Measurements from ENCODE around the gene ADCY6.

DNA sequence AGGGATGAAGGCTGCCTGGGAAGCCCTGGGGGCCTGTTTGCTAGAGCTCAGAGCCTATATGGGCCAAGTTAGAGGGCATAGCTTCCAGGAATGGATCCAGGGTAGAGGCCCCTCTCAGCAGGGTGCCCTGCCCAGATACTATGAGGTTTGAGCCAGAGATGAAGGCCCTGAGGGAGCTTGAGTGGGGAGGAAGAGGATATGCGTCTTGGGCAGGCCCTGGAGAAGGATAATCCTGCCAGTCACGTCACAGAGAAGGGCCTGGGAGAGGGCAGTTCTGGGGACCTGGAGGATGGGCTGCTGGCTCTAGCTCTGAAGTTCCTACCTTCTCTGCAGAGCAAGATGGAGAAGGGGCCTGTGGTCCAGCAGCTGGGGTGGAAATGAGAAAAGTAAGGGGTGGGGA lies 23.5 kb upstream of the ADCY6 start:
- TF ChIP-seq, protein P1, sequence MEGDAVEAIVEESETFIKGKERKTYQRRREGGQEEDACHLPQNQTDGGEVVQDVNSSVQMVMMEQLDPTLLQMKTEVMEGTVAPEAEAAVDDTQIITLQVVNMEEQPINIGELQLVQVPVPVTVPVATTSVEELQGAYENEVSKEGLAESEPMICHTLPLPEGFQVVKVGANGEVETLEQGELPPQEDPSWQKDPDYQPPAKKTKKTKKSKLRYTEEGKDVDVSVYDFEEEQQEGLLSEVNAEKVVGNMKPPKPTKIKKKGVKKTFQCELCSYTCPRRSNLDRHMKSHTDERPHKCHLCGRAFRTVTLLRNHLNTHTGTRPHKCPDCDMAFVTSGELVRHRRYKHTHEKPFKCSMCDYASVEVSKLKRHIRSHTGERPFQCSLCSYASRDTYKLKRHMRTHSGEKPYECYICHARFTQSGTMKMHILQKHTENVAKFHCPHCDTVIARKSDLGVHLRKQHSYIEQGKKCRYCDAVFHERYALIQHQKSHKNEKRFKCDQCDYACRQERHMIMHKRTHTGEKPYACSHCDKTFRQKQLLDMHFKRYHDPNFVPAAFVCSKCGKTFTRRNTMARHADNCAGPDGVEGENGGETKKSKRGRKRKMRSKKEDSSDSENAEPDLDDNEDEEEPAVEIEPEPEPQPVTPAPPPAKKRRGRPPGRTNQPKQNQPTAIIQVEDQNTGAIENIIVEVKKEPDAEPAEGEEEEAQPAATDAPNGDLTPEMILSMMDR (IDR thresholded peaks at IDR 0.05; ENCODE audit: insufficient read depth, low read depth, low read length): no peak
- no peak for TF ChIP-seq EZH2 (IDR thresholded peaks at IDR 0.05; ENCODE audit: insufficient read depth, low read length)
